ENCODE results near the gene MCOLN1. TPM values are rescaled to one million over a fixed set of nuclear protein-coding genes. Genes with fewer than 3 reads are reported as not detected.
A peak's percentile ranks its signal among the peaks of the same experiment; 100 is the strongest.

Gene MCOLN1
- total and polyA plus RNA-seq, 9 of the 15 experiments (the other 6 are each of a cell fraction or from before 2014, with no cell fraction given): 0.25 to 15.4 (median 7.1) TPM

DNA sequence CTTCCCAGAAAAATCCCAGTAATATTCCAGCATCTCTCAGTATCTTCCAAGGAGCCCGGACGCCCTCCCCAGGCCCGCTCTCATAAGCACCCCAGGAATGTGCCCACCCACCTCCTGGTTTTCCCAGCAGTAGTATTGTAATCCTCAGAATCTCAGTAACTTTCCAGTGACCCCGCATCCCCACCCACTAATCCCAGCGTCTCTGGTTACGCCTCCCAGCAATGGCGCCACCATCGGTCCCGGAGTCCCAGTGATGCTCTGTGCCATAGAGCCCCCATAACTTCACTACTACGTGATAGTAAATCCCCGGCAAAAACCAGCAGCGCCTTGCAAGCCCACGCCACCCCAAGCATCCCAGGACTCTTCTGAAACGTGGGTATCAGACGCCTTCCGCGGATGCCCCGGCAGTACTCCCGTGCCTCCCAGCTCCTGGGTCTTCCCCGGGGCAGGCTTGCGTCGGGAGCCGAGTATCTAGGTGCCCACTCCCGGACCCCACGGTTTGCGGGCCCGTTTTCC is 12.2 kb downstream of the MCOLN1 start (continued):
- TF ChIP-seq ATF7 (IDR thresholded peaks at IDR 0.05): 0 out of 2 replicates have a peak, but pooled peaks have one; percentile 15
- TF ChIP-seq, protein P1, sequence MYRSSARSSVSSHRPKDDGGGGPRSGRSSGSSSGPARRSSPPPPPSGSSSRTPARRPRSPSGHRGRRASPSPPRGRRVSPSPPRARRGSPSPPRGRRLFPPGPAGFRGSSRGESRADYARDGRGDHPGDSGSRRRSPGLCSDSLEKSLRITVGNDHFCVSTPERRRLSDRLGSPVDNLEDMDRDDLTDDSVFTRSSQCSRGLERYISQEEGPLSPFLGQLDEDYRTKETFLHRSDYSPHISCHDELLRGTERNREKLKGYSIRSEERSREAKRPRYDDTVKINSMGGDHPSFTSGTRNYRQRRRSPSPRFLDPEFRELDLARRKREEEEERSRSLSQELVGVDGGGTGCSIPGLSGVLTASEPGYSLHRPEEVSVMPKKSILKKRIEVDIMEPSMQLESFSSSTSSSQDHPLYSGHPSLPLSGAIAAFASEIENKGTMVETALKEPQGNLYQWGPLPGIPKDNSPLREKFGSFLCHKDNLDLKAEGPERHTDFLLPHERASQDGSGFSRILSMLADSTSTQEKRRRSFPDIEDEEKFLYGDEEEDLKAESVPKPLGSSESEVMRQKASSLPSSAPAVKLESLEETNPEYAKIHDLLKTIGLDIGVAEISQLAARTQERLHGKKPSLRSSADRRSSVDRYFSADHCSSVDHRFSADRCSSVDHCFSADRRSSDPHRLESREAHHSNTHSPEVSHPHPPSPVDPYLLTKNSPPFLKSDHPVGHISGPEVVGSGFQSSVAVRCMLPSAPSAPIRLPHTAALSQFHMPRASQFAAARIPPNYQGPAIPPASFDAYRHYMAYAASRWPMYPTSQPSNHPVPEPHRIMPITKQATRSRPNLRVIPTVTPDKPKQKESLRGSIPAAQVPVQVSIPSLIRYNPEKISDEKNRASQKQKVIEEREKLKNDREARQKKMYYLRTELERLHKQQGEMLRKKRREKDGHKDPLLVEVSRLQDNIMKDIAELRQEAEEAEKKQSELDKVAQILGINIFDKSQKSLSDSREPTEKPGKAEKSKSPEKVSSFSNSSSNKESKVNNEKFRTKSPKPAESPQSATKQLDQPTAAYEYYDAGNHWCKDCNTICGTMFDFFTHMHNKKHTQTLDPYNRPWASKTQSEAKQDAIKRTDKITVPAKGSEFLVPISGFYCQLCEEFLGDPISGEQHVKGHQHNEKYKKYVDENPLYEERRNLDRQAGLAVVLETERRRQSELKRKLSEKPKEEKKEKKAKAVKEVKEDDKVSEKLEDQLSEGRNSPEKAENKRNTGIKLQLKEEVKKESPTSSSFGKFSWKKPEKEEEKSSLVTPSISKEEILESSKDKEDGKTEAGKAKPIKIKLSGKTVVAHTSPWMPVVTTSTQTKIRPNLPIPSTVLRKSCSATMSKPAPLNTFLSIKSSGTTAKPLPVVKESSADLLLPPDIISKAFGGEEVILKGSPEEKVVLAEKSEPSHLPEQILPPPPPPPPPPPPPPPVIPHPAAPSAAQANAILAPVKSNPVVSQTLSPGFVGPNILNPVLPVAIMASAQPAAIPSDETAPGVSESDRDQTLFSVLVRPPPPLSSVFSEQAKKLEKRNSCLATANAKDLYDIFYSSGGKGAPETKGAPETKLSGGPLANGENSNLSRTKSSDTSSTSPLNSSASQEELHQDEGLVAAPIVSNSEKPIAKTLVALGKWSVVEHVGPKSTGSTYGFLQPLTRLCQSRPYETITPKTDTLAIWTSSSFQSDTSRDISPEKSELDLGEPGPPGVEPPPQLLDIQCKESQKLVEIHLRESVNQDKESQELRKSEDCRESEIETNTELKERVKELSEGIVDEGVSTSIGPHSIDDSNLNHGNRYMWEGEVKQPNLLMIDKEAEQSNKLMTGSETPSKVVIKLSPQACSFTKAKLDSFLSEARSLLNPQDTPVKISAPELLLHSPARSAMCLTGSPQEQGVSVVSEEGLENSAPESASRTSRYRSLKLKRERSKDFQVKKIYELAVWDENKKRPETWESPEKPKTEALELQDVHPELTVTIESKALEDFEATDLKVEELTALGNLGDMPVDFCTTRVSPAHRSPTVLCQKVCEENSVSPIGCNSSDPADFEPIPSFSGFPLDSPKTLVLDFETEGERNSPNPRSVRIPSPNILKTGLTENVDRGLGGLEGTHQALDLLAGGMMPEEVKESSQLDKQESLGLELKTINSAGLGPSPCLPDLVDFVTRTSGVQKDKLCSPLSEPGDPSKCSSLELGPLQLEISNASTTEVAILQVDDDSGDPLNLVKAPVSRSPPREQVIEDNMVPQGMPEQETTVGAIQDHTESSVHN (IDR thresholded peaks at IDR 0.05; ENCODE audit: borderline replicate concordance in 1 of 2, low read depth in 1 of 2): no peak
- no peak for TF ChIP-seq SPI1 (IDR thresholded peaks at IDR 0.05; ENCODE audit: borderline replicate concordance, low read depth, low read length)
- TF ChIP-seq RNF2 (IDR thresholded peaks at IDR 0.05): no peak
- no peak for TF ChIP-seq PPARD (CRISPR knock-in tag; IDR thresholded peaks at IDR 0.05)
- no peak for TF ChIP-seq KLF6 (CRISPR knock-in tag; IDR thresholded peaks at IDR 0.05; ENCODE audit: borderline replicate concordance)
- TF ChIP-seq PHF8 (IDR thresholded peaks at IDR 0.05; ENCODE audit: borderline replicate concordance, low read length): peak; percentile 2; the same call in 1 of the 2 replicates
- TF ChIP-seq ZFPM2 (CRISPR knock-in tag; IDR thresholded peaks at IDR 0.05): no peak
- TF ChIP-seq, protein P2, sequence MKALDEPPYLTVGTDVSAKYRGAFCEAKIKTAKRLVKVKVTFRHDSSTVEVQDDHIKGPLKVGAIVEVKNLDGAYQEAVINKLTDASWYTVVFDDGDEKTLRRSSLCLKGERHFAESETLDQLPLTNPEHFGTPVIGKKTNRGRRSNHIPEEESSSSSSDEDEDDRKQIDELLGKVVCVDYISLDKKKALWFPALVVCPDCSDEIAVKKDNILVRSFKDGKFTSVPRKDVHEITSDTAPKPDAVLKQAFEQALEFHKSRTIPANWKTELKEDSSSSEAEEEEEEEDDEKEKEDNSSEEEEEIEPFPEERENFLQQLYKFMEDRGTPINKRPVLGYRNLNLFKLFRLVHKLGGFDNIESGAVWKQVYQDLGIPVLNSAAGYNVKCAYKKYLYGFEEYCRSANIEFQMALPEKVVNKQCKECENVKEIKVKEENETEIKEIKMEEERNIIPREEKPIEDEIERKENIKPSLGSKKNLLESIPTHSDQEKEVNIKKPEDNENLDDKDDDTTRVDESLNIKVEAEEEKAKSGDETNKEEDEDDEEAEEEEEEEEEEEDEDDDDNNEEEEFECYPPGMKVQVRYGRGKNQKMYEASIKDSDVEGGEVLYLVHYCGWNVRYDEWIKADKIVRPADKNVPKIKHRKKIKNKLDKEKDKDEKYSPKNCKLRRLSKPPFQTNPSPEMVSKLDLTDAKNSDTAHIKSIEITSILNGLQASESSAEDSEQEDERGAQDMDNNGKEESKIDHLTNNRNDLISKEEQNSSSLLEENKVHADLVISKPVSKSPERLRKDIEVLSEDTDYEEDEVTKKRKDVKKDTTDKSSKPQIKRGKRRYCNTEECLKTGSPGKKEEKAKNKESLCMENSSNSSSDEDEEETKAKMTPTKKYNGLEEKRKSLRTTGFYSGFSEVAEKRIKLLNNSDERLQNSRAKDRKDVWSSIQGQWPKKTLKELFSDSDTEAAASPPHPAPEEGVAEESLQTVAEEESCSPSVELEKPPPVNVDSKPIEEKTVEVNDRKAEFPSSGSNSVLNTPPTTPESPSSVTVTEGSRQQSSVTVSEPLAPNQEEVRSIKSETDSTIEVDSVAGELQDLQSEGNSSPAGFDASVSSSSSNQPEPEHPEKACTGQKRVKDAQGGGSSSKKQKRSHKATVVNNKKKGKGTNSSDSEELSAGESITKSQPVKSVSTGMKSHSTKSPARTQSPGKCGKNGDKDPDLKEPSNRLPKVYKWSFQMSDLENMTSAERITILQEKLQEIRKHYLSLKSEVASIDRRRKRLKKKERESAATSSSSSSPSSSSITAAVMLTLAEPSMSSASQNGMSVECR (CRISPR knock-in tag; IDR thresholded peaks at IDR 0.05): no peak
- TF ChIP-seq HDGF (IDR thresholded peaks at IDR 0.05): no peak

Data from K562 (cell line).